Left lobe of liver (tissue), 2 donors: ENCODE measurements around the gene CBLB. TPM values are rescaled to one million over a fixed set of nuclear protein-coding genes. Genes with fewer than 3 reads are reported as not detected.

ENCODE experiments used
- ATAC-seq: fragments of 200-7000 bp; cut with Tn5 transposase; one replicate; pipeline ENCODE4 v1.9.1; 2020; ENCODE audit warnings: mild to moderate bottlenecking, moderate library complexity
- DNase-seq: peaks from one replicate; pipeline ENCODE4 v3.0.0-alpha.2; 2020; ENCODE audit warnings: low spot score
- total RNA-seq: library from RNA; stranded (reverse); gene quantifications from one replicate; pipeline ENCODE4 v1.2.1, GENCODE V29; 2021
- donor health status: DM: no; HTN: no; CAD: no; lungs with moderate emphysema.
- donor health status: DM: no; HTN: yes; CAD: no.

The CBLB gene
- total RNA-seq, 1 donor from 2014 or later: 9.5 TPM

DNA sequence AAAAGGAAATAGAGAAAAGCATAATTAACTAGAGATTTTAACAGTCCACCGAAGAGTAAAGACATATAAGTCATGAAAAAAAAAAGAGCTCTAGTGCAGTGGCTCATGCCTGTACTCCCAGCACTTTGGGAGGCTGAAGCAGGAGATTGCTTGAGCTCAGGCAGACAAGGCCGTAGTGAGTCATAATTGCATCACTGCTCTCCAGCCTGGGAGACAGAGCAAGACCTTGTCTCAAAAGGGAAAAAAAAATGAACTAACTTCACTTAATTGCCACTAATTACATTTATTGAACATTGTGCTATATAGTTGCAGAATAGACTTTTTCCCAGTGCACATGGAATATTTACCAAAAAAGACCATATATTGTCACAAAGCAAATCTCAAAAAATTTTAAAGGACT, 221.8 kb downstream of the CBLB start:
- no peak for ATAC-seq
- no peak for DNase-seq

DNA sequence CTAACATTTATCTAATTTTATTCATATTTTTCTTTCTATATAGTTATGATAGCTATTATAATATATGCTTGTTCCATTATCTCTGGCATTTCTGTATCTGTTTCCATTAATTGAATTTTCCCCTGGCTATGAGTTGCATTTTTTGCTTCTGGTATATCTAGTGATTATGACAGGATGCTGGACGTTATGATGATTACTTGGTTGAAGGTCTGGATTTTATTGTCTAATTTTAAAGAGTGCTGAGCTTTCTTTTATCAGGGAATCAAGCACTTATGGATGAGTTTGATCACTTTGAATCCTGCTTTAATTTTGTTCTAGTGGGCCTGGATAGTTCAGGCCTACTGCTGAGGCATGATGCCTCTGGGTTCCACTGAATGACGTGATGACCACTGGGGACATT, 229.7 kb downstream of the CBLB start:
- ATAC-seq (no peak), DNase-seq (no peak)

GRCh38 chr3:105634708-105635107, 234.1 kb downstream of the CBLB start:
- ATAC-seq: no peak

DNA sequence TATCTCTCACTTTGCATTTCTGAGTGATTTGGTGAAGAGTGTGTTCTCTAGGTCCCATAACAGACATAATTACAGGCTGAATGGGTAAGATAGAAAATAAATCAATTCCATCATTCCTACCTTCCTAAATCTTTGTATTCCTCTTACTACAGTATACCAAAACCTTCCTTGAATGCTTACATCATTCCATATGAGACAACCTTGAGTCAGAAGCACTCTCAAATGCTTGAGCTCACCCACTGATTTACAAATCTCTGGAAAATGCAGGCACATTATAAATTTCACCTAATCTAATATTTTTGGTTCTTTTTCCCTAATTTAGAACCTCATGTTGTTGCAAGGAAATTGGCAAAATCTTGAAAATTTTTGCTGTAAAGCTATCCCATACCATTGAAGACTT, 239.1 kb downstream of the CBLB start:
- ATAC-seq (no peak), DNase-seq (no peak)

More at GRCh38 chr3:105634708-105635107, 234.1 kb downstream of the CBLB start:
- no peak for DNase-seq

- ATAC-seq (no peak), DNase-seq (no peak)
Observed at GRCh38 chr3:105626739-105627138, 242.1 kb downstream of the CBLB start.

- no peak for ATAC-seq
- DNase-seq: no peak
Observed at GRCh38 chr3:105622169-105622568, 246.6 kb downstream of the CBLB start.

DNA sequence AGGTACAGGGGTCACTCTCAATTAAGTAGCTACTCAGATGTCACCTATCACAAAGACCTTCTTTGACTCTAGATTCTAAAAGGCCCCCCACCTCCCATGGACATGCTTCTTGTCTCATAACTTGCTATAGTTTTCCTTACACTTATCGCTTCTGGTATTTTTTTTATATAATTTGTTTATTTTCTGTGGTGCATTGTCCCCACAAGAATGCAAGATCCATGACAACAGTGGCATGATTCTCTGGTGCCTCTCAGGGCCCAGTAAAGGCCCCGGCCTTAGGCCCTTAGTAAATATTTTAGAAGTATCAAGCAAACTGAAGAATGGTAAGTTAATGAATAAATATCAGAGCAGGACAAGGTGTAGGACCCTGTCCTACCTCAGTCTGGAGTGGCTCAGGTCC, 248.6 kb downstream of the CBLB start:
- ATAC-seq (no peak), DNase-seq (no peak)

GRCh38 chr3:105619651-105620050, 249.2 kb downstream of the CBLB start:
- DNase-seq: no peak
- no peak for ATAC-seq

DNA sequence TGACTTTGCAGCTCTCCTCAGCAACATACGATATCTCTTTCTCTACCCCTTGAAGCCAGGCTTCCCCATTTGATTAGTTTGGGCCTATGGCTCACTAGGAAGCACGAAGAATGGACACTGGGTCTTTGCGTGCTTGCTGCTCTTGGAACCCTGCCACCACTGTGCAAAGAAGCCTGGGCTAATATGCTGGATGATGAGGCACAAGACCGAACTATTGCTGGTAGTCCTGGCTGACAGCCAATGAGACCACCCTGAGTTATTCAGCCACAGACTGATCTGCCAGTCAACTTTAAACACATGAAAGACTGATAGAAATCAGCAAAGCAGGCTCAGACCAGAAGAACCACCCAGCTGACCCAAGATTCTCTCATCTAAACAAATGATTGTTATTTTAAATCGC, 250.3 kb downstream of the CBLB start:
- DNase-seq: no peak
- no peak for ATAC-seq

DNA sequence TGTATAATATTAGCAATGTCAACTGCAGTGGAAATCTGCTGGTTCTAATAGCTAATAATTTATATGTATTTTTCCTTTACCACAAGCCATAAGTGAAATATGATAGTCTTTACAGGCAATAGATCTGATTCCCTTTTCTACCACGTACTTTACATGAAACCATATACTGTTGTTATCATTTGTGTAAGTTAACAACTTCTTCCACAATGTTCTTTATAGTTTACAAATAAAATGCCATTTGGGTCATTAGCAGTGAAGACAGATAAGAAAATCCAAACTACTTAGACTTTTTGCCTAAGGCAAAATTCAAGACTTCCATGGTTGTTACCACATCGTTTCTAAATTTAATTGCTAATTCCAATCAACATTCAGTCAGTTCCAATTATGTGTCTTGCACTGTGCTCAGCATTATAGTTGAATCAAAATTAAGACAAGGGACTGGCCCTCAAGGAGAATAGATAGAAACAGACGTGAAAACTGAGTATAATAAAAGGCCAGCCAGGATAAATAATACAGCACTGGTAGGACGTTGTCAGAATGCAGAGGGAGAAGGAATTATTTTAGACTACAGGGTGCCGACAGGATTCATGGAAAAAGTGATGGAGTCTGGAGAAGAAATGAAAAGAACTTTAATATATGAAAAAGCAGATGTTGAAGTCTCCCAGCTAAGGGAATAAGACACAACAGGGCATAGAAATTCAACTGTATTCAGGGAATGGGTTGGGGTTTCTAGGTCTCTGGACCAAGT, 252.3 kb downstream of the CBLB start:
- ATAC-seq: no peak
- DNase-seq: no peak

DNA sequence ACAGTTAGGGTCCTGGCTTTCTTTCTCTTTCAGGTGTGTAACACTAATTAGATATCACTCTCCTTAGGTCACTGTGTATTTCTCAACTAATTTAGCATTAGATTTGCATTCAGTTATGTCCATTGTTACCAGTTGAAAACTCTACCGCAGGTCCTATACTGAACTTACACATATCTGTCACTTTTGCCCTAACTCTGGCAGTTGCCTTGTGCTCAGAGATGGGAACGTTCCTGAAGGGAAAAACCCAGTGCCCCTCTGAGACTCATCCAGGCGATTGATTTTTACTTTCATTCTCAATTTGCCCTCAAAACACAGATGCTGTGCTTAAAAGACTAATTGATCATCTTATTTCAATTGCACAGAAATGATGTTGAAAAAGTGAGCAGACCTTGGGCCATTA, 253.0 kb downstream of the CBLB start:
- DNase-seq (no peak), ATAC-seq (no peak)

DNA sequence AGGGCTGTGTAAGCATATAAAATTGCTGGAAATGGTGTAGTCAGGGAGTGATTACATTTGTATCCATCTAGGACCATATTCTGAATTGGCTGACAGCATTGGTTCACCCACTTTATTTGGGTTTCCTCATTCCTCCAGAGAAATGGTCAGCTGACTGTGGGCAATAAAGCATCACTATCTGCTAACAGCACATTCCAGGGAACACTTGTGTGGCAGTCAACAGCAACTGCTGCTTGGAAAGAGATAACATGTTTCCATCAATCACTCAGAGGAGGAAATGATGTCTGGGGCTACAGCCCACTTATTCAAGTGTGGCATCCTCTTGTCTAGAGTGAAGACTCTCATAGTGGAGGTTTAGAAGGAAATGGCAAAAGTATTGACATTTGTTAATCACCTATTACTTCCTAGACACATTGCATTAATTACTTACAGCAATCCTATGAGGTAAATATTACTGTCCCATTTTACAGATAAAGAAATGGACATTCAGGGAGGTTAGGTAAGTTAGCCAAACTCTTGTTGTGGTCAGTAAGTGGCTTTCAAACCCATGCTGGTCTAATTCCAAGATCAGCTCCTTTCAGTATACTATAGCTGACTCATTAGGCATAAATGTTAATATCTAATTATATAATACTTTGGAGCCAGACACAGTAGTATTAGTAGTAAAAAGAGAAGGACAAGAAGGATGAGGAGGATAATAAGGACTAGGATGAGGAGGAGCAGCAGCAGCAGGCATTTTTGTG, 254.4 kb downstream of the CBLB start:
- ATAC-seq (no peak), DNase-seq (no peak)

DNA sequence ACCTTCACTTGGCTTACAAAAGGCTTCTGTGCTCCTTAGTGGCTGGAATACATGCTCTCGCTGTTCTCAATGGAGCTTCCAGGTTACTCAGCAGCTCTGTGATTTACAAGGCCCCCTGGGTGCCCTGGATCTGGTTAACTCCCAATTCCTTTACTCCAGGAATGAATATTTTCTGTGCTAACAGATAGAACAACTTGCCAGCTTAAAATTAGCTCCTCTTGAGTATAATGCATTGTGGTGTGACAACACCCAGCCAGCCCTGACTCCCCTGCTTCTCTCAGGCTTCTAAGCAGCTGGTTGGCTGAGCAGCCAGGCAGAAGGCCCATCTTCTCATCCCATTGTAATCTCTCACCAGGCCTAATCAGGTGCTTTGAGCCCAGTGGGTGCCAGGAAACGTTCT, 255.7 kb downstream of the CBLB start:
- DNase-seq: no peak
- ATAC-seq: no peak

DNA sequence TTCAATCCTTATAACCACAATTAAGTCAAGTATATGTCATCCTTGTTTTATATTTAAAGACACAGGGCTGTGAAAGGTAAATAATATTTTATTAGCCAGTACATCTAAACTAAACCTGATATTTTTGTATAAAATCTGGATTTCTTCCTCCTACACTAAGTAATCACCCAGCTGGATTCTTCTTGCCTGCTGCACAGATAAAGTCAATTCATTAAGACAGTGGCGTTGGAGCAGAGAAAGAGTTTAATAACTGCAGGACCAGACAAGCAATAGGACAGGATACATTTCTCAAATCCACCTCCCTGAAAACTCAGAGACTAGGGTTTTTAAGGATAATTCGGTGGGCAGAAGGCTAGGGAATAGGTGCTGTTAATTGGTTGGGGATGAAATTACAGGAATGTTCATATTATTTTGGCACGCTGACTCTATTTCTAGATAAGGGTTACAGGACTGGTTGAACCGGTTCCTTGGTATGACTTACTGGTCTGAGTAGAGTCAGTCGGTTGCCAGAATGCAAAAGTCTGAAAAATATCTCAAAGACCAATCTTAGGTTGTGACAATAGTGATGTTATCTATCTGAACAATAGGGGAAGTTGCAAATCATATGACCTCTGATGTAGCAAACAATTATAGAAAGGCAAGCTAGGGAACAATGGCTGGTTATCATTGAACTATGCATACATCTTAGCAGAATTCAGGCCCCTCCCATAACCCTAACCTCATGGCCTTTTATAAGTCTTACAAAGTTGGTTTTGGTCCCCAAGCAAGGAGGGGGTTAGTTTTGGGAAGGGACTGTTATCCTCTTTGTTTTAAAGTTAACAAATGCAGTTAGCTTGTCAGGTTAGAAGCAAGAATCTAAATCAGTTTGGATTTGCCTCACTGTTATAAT, 257.3 kb downstream of the CBLB start:
- DNase-seq: no peak

DNA sequence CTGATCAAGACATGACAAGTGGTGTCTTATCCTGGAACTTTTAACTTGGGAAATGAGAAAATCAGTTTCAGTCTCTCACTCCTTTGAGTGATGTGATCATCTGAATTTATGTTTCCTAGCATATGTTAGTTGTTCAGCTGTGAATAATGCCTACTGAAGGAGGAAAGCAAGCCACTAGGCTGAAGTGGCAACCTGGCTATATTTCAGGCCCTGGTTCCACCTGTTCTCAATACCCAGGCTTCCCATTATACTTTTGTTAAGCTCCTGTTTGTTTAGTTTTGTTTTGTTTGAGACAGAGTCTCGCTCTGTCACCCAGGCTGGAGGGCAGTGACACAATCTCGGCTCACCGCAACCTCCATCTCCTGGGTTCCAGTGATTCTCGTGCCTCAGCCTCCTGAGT, 258.3 kb downstream of the CBLB start:
- DNase-seq (no peak), ATAC-seq (no peak)

More for the DNA sequence above, 257.3 kb downstream of the CBLB start:
- ATAC-seq: no peak

DNA sequence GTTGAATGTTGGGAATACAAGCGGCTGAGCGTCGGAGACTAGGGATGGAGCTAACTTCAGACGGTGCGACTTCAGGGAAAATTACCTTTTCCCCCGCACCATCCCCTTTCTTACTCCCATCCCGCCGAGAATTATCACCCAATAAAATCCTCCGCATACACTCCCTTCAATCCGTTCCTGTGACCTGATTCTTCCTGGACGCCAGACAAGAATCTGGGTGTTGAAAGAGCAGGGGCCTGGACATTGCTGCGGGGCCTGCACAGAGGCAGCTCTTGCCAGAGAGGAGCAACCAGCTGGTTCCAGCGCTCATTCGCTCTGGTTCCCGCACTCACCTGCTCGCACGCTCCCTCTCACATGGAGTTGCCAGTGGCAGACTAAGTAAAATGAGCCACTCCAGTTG, 260.2 kb downstream of the CBLB start:
- no peak for DNase-seq
- ATAC-seq: no peak

DNA sequence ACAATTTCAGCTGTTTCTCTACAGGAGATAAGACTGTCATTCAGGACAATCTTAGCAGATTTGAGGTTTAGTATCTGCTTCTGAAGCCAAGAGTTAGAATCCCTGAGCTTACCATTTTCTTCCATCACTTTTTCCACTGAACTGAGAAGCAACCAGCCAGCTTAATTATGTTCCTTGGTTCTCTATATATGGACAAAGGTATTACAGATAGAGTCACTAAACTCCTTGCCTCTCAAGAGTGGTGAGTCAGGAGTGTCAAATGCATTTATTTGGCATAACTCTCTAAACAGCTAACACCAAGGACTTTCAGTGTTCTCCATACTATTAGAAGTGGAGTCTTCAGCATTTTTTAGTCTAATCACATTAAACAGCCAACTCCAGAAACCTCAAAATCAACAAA, 262.8 kb downstream of the CBLB start:
- ATAC-seq: no peak
- DNase-seq: no peak
